ENCODE data around the gene CDH8.

DNA sequence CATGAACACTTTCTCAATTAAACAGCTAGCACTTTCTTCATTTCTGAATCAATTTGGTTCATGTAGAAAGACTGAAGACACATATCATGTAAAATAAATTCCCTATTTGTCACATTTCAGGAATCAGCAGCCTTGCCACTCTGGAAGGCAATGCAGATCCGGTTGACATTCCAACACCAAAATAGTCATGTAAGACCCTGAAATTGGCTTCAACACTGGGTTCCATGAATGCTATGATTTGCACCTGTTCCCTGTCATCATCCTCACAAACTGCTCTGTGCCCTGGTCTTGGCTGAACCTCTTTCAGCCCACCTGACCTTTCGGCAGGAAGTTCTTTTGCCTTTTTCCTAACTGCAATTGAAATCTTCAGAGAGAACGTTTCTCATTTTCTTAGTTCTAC is 156.9 kb downstream of the CDH8 start:
- TF ChIP-seq EP300 (IDR thresholded peaks at IDR 0.05; ENCODE audit: low read depth) (no peak), POLR2A (IDR thresholded peaks at IDR 0.05) (no peak), POLR2AphosphoS5 (IDR thresholded peaks at IDR 0.05) (no peak)
- TF ChIP-seq, protein P1, sequence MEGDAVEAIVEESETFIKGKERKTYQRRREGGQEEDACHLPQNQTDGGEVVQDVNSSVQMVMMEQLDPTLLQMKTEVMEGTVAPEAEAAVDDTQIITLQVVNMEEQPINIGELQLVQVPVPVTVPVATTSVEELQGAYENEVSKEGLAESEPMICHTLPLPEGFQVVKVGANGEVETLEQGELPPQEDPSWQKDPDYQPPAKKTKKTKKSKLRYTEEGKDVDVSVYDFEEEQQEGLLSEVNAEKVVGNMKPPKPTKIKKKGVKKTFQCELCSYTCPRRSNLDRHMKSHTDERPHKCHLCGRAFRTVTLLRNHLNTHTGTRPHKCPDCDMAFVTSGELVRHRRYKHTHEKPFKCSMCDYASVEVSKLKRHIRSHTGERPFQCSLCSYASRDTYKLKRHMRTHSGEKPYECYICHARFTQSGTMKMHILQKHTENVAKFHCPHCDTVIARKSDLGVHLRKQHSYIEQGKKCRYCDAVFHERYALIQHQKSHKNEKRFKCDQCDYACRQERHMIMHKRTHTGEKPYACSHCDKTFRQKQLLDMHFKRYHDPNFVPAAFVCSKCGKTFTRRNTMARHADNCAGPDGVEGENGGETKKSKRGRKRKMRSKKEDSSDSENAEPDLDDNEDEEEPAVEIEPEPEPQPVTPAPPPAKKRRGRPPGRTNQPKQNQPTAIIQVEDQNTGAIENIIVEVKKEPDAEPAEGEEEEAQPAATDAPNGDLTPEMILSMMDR (IDR thresholded peaks at IDR 0.05) = no peak
